HG03571 (cell line): ENCODE results near the gene RNGTT.
"Not testable (repeated sequence)": the region's sequence is repeated elsewhere in the genome, so short reads cannot be mapped to it uniquely, and the experiment has no call there.

Source experiments
- ATAC-seq: cut with Tn5 transposase; IDR thresholded peaks from one replicate; pipeline ENCODE4 v1.9.1; 2021; ENCODE audit not compliant: unreplicated experiment

RNGTT gene

DNA sequence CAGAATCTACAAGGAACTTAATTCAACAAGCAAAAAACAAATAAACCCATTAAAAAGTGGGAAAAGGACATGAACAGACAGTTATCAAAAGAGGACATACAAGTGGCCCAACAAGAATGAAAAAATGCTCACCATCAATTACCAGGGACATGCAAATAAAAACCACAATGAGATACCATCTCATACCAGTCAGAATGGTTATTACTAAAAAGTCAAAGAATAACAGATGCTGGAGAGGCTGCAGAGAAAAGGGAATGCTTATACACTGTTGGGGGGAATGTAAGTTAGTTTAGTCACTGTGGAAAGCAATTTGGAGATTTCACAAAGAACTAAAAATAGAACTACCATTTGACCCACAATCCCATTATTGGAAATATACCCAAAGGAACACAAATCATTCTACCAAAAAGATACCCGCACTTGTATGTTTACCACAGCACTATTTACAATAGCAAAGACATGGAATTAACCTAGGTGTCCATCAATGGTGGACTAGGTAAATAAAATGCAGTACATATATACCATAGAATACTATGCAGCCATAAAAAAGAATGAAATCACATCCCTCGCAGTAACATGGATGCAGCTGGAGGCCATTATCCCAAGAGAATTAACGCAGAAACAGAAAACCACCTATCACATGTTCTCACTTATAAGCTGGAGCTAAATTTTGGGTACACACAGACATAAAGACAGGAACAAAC, 48.4 kb downstream of the RNGTT start:
- no peak for ATAC-seq

DNA sequence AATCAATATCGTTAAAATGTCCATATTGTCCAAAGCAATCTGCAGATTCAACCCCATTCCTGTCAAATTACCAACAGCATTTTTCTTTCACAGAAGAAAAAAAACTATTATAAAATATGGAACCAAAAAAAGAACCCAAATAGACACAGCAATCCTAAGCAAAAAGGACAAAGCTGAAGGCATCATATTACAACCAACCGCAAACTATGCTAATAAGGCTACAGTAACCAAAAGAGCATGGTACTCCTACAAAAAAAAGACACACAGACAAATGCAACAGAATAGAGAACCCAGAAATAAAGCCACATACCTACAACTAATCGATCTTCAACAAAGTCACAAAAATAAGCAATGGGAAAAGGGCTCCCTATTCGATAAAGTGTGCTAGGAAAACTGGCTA, 49.2 kb downstream of the RNGTT start:
- no peak for ATAC-seq

DNA sequence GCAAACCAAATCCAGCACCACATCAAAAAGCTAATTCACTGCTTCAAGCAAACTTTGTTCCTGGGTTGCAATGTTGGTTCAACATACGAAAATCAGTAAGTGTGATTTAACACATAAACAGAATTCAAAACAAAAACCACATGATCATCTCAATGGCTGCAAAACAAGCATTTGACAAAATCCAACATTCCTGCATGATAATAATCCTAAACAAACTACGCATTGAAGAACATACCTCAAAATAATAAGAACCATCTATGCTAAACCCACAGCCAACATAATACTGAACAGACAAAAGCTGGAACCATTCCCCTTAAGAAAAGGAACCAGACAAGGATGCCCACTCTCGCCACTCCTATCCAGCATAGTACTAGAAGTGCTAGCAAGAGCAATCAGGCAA, 49.9 kb downstream of the RNGTT start:
- ATAC-seq = no peak

DNA sequence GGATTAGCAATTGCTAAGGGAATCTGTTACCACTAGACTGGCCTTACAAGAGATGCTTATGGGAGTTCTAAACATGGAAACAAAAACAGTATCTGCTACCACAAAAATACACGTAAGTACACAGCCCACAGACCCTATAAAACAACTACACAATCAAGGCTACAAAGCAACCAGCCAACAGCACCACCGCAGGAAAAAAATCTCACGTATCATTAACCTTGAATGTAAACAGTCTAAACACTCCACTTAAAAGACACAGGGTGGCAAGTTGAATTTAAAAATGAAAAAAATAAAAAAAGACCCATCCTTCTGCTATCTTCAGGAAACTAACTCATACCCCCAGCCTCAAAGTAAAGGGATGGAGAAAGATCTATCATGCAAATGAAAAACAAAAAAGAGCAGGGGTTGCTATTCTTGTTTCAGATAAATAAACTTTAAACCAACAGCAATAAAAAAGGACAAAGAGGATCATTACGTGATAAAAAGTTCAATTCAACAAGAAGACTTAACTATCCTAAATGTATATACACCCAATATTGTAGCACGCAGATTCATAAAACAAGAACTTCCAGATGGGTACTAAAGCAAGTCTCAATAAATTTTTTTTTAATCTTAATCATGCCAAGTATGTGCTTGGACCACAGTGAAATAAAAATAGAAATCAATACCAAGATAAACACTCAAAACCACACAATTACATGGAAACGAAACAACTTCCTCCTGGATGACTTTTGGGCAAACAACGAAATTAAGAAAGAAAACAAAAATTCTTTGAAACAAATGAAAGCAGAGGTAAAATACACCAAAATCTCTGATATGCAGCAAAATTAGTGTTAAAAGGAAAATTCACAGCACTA, 52.3 kb downstream of the RNGTT start:
- no peak for ATAC-seq

DNA sequence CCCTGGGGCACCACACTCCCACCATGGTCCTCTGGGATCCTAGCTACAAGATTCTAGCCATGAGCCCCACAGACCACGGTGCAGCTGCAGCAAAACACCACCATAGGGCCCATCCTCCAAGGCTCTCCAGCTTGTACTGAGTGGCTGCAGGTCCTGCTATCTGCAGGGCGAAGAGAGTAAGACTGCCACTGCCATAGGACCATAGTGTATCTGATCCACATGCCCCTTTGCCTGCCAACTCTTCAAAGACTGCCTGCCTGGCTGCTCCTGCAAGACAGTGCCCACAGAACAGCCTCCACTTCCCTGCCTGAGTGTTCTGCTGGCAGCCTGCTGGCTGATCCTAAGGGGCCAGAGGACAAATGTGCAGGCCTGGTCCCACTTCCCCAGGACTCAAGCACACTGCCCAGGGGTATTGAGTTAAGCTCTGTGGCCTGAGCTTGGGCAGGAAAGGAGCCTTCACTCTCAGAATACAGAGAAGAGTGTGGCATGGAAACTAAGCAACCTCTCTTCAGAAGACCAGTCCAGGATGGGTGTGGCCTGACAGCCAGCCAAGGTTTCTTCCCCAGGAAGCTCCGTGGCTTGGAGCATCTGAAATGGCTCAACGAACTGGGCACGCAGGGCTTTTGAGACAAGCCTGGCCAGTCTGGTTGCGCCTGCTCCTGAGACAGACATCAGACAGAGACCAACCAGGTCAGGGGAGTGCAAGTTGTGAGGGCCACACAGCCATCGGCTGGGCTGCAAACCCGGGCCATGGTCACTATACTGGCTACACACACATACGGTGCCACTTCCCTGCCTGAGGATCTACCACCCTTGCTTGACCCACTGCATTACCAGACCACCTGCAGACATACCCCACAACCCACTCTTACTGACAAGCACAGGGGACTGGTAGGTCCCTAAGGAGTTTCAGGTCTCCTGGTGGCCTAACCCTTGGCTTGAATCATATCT, 54.5 kb downstream of the RNGTT start:
- no peak for ATAC-seq

DNA sequence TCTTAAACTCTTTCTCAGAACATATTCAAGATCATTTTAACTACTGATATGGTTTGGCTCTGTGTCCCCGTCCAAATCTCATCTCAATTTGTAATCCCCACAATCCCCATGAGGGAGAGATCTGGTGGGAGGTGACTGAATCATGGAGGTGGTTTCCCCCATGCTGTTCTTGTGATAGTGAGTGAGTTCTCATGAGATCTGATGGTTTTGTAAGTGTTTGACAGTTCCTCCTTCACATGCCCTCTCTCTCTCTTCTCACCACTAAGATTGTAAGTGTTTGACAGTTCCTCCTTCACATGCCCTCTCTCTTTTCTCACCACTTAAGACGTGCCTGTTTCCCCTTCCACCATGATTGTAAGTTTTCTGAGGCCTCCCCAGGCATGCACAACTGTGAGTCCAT, 56.3 kb downstream of the RNGTT start:
- ATAC-seq = not testable (repeated sequence)

DNA sequence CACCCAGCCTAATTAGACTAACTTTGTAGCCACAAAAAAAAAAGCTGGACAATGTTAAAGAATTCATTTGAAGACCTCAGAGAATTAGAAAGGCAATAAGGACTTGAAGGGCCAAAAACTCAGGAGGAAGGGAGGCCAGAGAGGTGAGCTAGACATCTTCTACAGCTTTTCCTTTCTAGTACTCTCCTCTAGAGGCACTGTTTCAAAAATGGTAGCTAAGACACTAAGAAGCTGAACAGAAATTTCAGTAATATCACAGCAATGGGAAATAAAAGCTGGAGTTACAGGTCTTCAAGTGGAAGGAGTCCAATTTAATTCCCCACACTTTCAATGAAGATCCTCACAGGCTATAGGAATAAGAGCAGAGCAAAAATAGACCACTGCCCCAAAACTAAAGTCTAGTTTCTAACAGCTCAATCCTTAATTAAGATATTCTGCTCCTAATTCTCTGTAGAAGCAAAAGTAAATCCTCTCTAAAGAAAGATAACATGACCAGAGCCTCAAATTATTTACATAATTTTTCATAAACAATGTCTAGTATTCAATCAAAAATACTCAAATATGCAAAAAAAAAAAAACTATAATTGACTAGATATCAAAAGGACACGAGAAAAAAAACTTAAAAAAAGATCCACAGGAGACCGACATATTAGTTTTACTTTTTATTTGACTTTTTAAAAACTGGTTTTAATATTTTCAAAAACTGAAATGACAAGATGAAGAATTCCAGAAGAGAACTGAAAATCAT, 63.7 kb downstream of the RNGTT start:
- ATAC-seq = no peak

DNA sequence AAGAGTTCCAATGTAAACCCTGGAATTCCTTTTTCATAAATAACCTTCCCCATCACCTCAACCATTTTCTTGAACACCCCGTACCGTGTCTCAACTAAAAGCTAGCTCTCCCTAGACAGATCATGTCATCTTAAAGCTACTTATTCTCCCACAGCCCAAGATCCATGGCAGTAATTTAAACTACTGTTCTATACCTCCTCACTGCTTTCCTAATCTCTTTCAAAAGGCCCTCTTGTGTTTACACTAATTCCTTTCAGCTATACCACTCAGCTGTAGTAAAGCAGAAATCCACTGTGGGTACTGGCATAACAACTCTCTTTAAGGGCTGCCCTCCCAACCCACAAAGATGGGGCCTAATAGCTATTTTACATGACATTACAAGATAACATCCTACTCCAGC, 67.5 kb downstream of the RNGTT start:
- no peak for ATAC-seq

DNA sequence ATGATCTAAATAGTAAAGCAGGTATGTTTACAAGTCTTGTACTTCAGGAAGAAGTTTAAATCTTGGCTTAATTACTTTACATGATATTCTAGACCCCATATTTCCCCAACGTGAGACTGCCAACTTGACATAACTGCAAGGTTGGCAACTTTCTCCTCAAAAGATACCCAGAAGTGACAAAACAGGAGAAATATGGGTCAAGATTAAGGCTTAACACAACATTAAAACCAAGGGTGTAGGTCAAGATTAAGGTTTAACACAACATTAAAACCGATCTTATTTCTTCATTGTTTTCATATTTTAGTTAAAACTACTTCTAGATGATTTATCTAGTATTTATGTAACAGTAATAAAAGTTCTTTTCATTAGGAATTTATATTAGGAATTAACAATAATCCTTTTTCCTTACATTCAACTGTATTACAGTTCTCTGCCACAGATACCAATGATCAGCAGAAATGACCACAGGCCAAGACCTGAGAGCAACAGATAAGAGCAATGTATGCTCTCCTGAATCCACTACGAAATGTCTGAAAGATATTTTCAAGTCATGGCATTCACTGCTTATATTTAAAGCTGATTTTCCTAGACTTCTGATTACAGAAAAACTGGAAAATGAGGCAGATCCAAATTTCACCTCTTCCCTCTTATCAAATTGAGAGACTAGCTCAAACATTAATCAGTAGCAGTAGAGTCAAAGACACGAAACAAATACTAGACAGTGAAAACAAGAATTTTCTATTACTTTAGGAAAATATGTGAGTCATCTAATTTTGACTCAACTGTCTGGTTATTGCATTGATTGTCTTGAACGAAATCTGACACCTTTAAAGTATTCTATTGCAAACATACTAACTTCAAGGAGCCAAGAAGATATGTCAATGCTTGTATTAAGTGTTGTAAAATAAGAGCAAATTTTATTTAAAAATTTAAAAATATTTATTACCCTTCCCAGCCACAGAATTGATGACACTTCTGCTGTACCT, 72.3 kb downstream of the RNGTT start:
- no peak for ATAC-seq

DNA sequence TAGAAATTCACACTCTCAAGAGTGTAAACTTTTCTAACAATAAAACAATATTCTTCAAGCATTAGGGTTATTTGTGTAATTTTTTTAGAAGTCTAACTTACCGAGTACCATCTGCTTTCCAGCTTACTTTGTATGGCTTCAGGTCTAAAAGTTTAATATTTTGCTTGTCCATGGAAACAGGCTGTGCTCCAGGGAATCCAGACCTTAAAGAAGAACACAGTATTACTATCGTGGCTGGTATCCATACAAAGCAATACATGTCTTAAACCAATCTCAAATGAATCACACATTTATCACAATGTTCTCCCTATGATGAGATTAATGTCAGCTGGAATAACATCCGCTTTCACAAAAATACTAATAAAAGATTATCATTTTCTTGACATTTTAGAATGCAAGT, 73.0 kb downstream of the RNGTT start:
- no peak for ATAC-seq

DNA sequence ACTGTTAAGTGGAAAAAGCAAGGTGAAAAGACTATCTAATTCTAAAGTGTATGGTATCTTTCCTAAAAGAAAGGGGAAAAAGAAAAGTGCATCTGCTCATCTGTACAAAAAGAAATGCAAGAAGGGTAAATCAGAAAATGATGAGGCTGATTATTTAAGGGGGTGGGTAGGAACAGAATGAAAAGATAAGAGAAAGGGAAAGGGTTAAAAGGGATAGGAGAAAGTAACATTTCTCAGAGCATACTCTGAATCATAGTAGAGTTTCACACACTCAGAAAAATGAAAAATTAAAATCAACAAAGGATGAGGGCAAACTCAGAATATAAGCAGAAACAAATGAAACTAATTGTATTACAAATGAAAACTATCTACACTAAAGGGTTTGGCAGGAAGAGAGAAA, 79.1 kb downstream of the RNGTT start:
- ATAC-seq = no peak

DNA sequence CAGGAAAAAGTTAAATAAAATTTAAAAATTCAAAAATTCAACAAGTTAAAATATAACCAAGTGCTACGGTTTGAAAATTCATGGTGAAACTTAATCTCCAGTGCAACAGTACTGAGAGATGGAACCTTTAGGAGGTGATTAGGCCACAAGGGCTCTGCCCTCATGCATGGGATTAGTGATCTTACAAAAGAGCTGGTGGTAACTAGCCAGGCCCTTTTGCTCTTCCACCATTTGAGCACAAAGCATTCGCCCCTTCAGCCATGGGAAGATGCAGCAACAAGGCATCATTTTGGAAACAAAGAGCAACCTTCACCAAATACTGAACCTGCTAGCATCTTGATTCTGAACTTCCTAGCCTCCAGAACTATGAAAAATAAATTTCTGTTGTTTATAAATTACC, 80.9 kb downstream of the RNGTT start:
- ATAC-seq = no peak

DNA sequence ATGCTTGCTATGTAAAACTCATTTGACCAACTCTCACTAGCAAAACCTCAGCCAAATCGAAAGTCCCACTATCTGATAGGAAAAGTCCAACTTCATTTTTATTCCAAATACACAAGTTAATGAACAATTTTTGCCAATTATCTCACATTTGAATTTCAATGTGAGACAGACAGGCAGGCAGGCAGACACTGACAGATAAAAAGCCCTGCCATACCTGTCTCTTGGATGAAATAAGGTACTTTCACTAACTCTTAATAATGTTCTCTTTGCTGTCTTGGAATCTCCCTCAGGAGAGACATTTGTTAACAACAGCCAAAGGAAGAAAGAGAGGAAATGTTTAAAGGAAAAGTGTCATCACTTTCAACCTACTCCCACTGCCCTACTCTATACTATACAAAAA, 82.0 kb downstream of the RNGTT start:
- no peak for ATAC-seq

DNA sequence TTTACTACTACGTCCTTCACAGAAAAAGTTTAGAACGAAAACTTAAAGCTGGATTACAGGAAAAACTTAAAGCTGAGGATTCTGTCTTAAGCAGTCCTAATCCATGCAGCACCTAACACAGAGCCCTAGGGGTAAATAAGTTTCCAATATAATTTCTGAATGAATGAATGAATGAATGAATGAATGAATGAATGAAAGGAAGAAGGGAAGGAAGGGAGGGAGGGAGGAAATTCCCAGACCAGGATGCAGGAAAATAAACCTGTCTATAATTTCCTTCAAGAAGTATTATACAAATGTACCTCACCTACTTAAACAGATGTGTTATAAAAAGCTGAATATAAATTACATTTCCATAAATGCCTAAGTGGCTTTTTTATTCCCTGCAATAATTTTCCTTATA, 83.4 kb downstream of the RNGTT start:
- no peak for ATAC-seq

DNA sequence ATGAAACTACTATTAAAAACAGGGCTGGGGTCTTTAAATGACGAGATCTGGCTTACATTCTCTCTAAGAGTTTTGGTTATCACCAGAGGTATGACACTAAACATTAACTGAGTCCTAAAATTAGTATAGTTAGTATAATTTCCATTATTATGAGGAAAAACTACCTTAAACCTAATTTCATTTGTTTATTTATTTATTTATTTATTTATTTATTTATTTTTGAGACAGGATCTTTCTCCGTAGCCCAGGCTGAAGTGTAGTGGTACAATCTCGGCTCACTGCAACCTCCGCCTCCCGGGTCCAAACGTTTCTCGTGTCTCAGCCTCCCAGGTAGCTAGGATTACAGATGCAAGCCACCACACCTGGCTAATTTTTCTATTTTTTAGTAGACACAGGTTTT, 85.5 kb downstream of the RNGTT start:
- no peak for ATAC-seq

DNA sequence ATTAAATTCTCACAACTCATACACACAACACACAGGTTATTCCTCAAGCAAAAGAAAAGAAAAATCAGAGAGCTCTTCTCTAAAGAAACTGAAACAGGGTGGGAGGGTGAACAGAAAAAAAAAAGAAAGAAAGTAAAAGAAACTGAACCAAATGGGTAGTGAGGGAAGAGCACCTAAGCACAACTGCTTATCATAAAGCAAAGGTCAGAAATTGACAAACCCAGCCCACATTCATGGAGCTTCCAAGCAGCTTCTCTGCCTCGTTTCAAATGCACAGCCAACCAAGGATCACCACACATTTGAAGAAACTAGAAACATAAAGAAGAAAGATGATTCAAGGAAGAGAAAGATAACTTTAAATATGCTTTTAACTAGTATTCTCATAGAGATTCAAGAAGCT, 90.5 kb downstream of the RNGTT start:
- no peak for ATAC-seq

DNA sequence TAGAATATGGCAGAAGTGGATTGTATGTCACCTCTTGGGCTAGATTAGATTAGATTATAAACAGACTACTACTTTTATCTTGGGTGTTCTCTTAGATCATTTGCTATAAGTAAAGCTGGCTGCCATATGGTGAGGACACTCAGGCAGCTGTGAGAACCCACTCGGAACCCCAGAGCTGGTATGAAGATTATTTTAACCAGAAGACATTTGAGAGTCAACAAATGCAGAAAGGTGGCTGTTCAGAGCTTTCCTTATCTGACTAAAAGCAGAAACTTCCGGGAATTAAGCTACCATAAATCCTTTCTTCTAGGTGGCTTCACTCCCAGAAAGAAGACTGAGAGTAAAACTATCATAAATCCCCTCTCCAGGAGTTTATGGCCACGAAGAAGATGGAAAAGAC, 91.9 kb downstream of the RNGTT start:
- no peak for ATAC-seq

DNA sequence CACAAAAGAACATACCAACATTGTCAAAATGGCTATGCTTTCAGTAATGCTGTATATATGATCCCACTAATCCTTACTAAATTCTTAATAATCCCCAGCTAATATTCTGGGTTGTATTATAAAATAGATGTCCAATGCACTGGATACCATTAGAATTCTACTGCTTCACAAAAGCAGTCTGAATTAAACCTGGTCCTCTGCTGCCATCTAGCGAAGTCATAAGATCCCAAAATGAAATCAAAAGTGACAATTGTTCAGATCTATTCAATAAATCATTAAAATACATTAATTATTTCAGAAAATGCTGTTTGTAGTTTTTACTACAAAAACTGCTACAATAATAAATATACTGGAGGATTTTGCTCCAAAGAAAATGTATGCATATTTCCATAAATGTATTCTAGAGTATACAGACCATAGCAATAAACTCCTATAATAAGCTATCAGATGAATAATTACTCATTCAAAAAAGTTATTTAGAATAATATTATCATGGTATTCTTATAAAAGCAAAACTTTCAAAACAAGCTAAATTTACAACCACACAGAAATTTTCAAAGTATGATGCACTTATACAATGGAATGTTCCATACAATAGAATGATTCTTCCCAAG, 92.6 kb downstream of the RNGTT start:
- no peak for ATAC-seq
